DMS 273 (cell line): ENCODE data around the gene EXOC2.
A peak's percentile ranks its signal among the peaks of the same experiment; 100 is the strongest.
"Not testable (repeated sequence)": the region's sequence is repeated elsewhere in the genome, so short reads cannot be mapped to it uniquely, and the experiment has no call there.

Experiments
- DNase-seq: peaks from one replicate; lab custom pipeline; 2025; ENCODE audit not compliant: unreplicated experiment; lab: John Stamatoyannopoulos, UW

The EXOC2 gene

GRCh38 chr6:683742-684440 is 9.0 kb downstream of the EXOC2 start:
- peak; percentile 86 for DNase-seq

- no peak for DNase-seq
Observed at GRCh38 chr6:680666-681340, 12.1 kb downstream of the EXOC2 start.

GRCh38 chr6:680251-680650 is 12.7 kb downstream of the EXOC2 start:
- no peak for DNase-seq

- no peak for DNase-seq
Observed at GRCh38 chr6:679282-679681, 13.7 kb downstream of the EXOC2 start.

GRCh38 chr6:678520-678919 is 14.4 kb downstream of the EXOC2 start:
- DNase-seq, result no peak

GRCh38 chr6:677919-678318 is 15.0 kb downstream of the EXOC2 start:
- no peak for DNase-seq

GRCh38 chr6:674956-675355 is 18.0 kb downstream of the EXOC2 start:
- no peak for DNase-seq

- DNase-seq, result no peak
Observed at GRCh38 chr6:674406-674805, 18.5 kb downstream of the EXOC2 start.

- DNase-seq, result no peak
Observed at GRCh38 chr6:667253-667927, 25.5 kb downstream of the EXOC2 start.

- DNase-seq, result no peak
Observed at GRCh38 chr6:665403-666267, 27.3 kb downstream of the EXOC2 start.

GRCh38 chr6:663788-664187 is 29.2 kb downstream of the EXOC2 start:
- not testable (repeated sequence) for DNase-seq

GRCh38 chr6:659716-660581 is 33.0 kb downstream of the EXOC2 start:
- peak; percentile 3 for DNase-seq

GRCh38 chr6:658244-658643 is 34.7 kb downstream of the EXOC2 start:
- DNase-seq, result no peak

GRCh38 chr6:657743-658142 is 35.2 kb downstream of the EXOC2 start:
- DNase-seq, result no peak

- DNase-seq, result no peak
Observed at GRCh38 chr6:656460-657252, 36.3 kb downstream of the EXOC2 start, which contains the start of gene HUS1B. Gene HUS1B, minus strand, starts transcription at chr6:657100. Its CDS starts 156 bp downstream, at chr6:656944.

GRCh38 chr6:654136-654535 is 38.8 kb downstream of the EXOC2 start:
- no peak for DNase-seq

- DNase-seq, result no peak
Observed at GRCh38 chr6:652865-653264, 40.1 kb downstream of the EXOC2 start.

- no peak for DNase-seq
Observed at GRCh38 chr6:650098-650497, 42.8 kb downstream of the EXOC2 start.

- DNase-seq, result no peak
Observed at GRCh38 chr6:642805-643204, 50.1 kb downstream of the EXOC2 start.
